Measurements from ENCODE around the gene ZNRF3.

ZNRF3 gene

DNA sequence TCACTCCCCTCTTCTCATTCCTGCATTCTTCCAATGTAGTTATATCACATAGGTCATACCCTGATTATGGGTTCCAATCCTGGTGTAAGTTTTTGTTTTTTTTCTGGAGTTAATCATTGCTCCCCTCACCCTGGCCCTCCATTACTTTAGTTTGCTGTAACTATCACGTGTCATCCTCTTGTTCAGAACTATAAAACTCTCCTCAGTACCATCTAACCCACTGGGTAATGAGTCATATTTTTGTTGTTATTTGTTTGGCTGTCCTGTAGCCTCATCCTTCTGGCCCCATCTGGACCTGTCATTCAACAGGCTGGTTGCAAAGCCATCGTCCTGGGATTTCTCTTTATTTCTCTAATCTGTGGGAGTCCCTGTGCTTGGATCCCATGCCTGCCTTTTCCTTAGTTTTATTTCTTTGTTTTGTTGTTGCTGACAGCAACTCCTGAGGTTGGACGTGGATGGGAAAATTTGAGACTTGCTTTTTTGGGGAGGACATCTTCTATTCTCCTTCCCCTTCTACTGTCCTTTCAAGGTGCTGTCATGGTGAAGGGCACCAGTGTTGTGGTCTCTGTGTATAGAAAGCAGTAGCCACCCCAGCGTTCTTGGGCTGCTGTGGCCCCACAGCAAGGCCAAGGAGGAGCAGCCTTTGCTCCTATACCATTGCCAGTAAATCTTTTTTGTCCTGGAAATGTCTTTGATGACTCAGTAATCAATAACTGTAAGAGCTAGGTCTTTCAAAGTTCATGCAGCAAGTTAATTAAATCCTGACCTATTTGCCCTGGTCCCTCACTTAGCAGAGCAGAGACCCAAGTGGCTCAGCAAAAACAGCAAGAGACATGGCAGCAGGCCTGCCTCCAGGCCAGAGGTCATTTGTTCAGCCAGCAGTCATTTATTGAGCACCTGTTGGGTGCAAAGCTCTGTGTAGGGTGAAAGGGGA is 95.8 kb downstream of the ZNRF3 start:
- in situ Hi-C loops (cut with MboI; ENCODE audit: low sequenced_read_pairs) = no loop called here

DNA sequence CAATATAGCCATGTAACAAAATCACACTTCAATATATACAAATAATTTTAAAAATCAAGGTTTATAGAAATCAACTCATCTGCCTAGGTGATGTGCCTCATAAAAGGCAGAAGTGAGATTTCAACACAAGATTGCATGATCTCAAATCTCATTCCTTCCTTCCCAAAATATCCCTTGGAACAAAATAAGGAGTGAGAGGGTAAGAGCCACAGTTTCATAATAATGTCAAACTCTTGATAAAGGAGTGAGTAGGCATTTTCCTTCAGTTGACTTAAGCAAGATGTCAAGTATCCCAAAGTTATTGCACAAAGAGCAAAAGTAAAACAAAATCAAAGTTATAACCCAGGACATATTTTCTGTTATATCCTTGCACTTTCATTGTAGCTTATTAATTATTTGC is 97.0 kb downstream of the ZNRF3 start:
- in situ Hi-C loops (cut with MboI; ENCODE audit: low sequenced_read_pairs) = no loop called here

DNA sequence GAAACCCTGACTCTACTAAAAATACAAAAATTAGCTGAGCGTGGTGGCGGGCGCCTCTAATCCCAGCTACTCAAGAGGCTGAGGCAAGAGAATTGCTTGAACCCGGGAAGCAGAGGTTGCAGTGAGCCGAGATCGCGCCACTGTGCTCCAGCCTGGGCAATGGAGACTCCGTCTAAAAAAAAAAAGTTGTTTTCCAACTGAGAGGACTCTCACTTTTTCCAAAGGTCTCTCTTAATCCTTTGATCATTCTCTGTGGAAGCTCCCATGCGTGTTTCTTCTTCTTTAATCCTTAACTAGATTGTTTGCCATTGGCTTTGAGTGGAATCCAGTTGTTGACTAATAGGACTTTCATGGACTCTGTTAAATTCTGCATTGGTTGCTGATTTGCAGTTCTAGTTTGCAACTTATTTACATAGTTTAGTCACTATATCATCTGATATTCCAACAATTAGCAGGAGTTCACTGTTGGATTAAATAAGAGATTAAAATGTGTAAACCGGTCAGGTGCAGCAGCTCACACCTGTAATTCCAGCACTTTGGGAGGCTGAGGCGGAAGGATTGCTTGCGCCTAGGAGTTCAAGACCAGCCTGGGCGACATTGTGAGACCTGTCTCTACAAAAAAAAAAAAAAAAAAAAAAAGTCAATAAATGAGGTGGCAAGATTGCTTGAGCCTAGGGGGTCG is 98.6 kb downstream of the ZNRF3 start:
- in situ Hi-C loops (cut with MboI; ENCODE audit: low sequenced_read_pairs) = no loop called here

DNA sequence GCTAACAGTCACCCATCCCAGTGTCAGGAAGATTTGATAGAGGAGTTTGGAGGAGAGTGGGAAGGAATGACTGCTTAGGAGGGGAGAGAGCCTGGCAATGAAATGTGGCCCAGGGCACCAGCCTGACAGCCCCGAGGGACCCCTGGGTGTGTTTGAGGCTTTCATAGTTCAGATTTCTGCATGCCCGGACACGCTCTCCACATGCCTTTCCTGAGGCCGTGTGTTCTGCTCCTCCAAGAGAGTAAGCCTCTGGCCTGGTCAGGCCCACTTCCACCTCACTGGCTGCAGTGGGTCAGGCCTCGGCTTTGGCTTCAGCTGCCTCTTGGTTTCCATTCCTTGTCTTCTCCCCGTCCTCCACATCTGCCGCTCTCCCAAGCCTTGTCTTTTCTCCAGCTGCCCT is 99.8 kb downstream of the ZNRF3 start:
- in situ Hi-C loops (cut with MboI; ENCODE audit: low sequenced_read_pairs) = no loop called here

DNA sequence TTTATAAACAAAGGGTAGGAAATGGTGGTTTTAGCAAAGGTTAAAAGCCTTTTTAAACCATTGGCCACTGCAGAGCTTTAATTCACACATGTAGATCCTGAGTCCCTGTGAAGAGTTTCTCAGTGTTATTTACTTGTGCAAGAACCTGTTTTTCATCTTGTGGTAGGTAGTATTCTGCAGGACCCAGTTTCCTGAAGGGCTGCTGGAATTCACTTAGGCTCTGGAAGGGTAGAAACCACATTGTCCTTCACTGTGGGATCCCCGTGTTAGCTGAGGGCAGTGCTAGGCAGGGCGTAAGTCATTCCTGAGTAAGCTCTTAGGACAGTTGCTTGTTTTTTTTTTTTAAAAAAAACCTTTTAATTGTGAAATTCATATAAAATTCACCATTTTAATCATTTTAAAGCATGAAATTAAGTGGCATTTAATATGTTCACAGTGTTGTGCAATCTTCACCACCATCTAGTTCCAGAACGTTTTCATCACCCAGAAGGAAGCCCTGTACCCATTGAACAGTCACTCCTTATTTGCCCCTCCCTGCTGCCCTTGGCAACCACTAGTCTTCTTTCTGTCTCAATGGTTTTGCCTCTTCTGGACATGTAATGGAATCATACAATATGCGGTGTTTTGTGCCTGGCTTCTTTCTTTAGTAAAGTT is 100.5 kb downstream of the ZNRF3 start:
- in situ Hi-C loops (cut with MboI; ENCODE audit: low sequenced_read_pairs) = no loop called here

DNA sequence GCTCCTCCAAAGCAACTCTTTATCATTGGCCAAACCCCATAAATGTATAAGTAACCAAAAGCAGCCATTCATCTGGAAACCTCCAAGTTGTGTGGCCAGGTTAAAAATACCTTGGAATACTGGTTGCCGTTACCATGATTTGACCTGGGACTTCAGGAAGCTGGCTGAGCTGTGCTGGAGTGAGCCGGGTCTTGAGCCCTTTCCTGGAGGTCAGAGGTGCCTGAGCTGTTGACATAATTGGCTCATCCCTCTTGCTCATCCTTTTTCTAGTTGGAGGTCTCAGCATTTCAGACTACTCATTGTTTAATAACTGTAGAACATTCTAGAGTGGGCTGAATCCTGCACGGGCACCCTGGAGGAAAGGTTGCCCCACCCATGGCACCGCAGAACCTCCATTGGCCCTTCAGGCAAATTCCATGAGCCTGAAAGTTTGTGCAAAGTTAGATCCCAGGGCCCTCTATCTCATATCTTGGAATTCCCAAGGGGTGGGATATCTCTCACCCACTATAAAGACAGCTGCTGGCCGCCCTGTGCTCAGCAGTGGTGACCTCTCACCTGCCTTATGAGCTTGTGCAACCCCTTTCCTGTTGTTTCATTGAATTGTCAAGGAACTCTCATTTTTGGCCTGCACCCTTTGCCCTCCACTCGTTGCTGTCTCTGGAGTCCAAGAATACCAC is 101.2 kb downstream of the ZNRF3 start:
- in situ Hi-C loops (cut with MboI; ENCODE audit: low sequenced_read_pairs) = no loop called here

DNA sequence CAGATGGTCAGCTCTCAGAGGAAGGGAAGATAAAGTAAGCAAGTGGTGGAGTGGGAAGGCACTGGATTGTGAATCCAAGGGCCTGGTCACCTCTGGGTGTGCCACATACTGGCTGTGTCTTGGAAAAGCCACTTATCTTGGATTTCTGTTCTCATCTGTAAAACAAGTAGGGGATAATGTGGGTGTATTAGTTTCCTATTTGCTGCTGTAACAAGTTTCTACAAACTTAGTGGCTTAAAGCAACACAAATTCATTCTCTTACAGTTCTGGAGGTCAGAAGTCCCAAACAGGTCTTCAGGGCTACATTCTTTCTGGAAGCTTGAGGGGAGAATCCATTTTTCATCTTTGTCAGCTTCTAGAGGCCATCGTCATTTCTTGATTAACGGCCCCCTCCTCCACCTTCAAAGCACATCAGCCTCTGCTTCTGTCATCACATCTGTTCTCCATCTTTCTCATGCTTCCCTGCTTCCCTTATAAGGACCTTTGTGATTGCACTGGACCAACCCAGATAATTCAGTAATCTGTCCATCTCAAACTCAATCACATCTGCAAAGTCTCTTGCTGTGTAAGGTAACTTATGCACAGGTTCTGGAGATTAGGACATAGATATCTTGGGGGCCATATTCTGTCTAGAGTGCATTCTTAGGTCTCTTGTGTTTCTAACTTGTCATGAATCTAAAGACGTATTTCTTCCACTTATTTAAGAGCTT is 102.4 kb downstream of the ZNRF3 start:
- in situ Hi-C loops (cut with MboI; ENCODE audit: low sequenced_read_pairs) = no loop called here

DNA sequence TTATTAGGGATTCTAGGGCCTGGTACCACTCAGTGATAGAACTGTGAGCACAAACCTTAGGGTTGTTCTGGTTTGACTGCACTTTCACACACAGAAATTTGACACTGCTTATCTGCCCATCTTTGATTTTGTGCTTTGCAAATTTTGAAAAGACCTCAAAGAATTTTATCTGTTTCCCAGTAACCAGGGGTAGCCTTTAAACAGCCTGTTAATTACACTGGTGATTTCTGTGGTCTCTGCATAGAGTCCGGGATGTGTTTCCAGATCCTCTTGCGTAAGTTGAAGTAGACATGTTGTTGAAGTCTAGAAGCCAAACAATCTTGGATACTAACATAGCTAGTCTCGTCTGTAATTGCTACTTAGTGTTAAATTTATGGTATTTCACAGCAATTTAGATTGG is 103.0 kb downstream of the ZNRF3 start:
- in situ Hi-C loops (cut with MboI; ENCODE audit: low sequenced_read_pairs) = no loop called here

DNA sequence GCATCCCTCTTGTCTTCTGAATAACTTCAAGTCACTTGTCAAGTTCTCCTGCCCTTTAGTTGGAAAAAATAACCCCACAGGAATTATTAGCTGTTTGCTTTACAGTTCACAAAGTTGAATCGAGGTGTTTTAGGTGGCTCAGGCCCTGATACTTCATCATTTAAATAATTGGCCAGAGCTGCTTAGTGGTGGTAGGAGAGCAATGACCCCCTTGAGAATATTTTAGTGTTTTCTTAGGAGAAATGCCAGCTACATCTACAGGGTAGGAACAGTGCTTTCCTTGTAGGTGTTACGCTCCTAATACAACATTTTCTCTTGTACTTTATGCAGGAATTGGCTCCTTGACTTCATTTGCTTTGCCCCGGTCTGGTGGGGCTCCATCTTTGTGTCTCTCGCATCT is 105.1 kb downstream of the ZNRF3 start:
- in situ Hi-C loops (cut with MboI; ENCODE audit: low sequenced_read_pairs) = no loop called here

DNA sequence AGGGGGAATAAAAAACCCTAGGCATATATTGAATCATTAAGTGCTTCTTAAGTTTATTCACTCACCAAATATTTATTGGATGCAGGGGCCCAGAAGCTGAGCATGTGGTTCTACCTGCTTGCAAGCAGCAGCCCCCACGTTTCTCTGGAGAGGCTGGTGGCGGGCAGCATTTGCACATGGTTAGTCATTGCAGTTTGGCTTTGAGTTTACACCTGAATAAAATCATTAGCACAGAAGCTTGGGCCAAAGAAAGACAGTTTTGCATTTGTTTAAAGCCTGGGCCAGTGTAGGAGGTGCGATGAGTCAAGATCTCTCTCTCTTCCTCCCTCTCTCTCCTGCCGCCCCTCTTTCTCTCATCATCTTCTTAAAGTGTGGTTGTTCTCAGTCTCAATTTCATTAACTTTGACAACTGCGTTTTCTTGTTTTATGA is 105.7 kb downstream of the ZNRF3 start:
- in situ Hi-C loops (cut with MboI; ENCODE audit: low sequenced_read_pairs) = no loop called here

DNA sequence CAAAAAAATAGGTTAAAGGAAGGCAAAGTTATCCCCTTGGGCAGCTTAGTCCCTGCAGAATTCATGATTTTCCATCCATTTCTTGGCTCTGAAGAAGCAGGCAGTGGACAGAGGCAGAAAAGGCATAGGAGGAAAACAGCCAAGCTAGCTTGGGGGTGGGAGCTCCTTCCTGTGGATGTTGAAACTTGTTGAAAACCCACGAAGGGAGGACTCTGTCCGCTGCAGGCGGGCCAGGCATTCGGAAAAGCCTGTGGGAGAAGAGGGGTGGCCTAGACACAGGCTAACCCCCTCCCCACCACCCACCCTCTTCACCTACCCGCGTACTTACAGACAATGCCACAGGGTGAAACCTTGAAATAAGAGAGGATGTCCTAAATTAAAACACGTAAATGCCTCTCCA is 106.1 kb downstream of the ZNRF3 start:
- in situ Hi-C loops (cut with MboI; ENCODE audit: low sequenced_read_pairs) = no loop called here

DNA sequence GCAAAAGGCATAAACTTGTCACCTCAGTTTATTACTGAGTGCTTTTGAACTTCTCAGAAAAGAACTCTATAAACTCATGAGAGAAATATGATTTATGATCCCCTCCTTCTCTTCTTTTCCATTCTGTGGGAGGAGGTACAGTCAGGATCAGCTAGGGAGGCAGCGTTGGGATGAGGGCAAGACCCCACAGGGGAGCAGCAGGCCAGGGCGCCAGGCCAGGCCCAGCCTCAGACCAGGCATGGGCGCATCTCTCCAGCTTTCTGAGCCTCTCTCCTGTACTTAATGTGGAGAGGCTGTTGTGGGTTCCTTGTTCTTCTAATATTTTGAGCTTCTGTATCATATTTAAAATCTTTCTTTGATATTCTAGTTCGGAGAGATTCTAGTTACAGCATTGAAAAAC is 106.5 kb downstream of the ZNRF3 start:
- in situ Hi-C loops (cut with MboI; ENCODE audit: low sequenced_read_pairs) = no loop called here

DNA sequence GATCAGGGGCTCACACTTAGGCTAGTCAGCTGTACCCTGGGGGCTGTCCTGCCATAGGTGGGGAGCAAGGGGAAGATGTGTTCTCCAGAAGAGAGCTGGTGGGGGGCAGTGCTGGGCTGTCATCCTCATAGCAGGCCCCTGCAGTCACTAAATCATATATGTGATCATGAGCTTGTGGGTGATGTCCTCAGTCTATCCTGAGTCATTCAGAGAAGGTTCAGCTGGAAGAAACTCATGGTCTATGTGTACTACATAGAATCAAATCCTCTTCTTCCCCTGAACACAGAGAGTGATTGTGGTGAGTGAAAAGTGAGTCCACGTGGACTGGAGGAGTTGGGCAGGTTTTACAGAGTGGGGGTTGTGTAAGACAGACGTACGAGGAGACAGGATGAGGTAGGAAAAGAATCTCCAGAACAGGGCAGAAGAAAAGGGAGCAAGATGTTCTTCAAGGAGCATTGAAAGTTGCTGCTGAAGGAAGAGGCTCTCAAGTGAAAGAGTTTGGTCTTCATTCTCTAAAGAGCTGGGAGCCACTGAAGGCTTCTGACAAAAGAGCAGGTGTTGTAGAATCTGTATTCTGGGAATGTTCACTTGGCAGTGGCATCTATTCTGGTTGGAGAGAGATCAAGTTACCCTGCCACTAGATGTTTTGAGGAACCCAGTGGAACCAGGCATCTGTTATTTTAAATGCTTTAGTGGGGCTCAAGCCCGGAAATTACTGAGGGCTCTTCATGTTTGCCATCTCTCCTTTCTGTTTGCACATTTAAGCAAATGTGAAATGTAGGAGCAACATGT is 109.4 kb downstream of the ZNRF3 start:
- in situ Hi-C loops (cut with MboI; ENCODE audit: low sequenced_read_pairs) = no loop called here

DNA sequence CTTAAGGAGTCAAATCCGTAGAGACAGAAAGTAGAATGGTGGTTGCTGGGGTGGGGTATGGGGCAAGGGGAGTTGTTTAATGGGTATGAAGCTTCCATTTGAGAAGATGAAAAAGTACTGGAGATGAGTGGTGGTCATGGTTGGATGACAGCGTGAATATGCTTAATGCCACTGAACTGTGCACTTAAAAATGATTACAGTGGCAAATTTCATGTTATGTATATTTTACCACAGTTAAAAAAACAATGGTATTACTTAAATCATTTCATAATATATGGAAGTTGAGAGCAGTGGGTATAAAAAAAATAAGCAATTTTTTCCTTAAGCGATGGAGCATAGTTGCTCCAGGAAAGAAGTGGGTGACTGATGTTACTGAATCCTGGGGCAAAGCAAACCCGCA is 111.2 kb downstream of the ZNRF3 start:
- in situ Hi-C loops (cut with MboI; ENCODE audit: low sequenced_read_pairs) = no loop called here

DNA sequence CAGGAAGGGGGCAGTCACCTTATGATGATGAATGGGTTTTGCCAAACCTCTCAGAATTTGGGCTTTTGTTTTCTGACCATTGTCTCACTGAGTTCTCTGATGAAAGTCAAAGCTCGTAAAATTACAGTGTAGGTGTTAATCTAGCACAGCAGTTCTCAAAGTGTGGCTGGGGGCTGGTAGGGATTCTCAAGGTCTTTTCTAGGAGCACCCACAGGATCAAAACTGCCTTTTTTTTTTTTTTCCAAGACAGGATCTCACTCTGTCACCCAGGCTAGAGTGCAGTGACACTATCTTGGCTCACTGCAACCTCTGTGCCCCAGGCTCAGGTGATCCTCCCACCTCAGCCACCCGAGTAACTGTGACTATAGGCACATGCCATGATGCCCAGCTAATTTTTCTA is 112.2 kb downstream of the ZNRF3 start:
- in situ Hi-C loops (cut with MboI; ENCODE audit: low sequenced_read_pairs) = no loop called here

DNA sequence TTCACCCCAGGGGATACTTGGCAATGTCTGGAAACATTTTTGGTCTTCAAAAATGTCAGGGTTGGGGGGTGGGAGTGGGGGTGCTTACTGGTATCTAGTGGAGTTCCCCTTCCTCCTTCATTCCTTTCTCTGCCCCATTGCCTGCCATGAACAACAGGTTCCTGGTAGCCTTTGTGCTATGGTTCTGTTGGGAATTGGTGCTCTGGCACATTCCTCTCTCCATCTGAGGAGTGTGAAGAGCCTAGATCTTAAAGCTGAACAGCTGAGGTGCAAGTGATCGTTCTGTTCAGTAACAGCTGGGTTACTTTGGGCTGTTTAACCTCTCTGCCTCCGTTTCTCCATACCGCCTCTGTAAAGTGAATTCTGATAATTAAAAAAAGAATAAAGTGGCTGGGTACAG is 114.0 kb downstream of the ZNRF3 start:
- in situ Hi-C loops (cut with MboI; ENCODE audit: low sequenced_read_pairs) = no loop called here

DNA sequence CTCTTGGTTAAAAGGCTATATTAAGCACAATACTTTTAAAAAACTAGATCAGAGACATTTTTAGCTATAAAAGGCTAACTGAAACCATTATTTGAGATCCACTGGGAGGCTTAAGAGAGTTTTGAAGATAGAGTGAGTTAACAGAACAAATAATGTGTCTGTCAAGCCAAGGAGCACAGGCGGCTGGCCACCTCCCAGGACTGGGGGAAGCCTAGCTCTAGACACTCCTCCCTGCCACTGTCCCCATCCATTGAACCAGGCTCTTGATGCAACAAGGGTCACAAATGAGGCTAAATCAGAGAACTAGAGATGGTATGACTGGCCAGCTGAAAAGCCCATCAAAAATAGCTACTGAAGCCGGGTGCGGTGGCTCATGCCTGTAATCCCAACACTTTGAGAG is 115.3 kb downstream of the ZNRF3 start:
- in situ Hi-C loops (cut with MboI; ENCODE audit: low sequenced_read_pairs) = no loop called here

DNA sequence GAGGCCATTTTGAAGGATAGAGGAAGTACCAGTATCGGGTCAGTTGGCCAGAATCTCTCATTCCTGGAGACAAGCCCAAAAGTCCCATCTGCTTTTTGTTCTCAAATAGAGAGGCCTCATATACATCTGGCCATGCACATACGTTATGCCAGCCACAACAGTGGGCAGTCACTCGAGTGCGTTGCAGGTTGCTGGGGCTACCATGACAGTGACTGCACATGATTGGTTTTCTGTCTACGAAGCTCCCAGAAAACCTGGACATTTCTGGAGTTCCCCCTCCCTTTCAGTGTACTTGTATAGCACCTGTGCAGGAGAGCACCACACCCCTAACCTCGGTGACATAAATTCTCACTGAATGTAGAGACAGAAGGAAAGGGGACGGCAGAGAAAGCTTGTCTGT is 116.1 kb downstream of the ZNRF3 start:
- in situ Hi-C loops (cut with MboI; ENCODE audit: low sequenced_read_pairs) = no loop called here

DNA sequence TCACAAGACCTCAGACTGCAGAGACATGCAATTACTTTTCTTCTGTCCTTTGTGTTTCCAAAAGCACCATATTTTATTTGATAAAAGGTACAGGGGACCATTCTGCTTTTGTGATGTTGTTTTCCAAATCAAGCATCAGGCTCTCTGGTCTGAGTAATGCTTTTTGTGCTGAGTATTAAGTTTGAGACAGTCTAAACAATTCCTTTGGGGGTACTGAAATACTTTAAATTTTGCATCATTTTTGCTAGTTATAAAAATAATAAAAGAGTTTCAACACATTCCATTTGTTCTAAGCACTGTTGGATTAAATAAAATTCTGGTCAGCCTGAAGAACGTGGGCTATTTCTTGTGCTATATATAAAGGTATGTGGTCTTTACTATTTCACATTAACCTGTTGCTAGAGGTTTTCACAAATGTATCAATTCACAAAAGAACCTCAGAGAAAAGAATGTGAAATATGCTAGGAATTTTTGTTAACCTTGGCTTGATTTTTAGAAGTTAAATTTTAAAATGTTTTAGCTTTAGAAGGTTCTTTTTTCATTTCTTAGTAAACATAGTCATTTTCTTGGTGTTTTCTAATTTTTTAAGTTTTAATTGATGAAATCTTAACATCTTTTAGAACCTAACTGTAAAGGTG is 116.7 kb downstream of the ZNRF3 start:
- in situ Hi-C loops (cut with MboI; ENCODE audit: low sequenced_read_pairs) = no loop called here
